Measurements from ENCODE around the gene TNFAIP2.

The TNFAIP2 gene

GRCh38 chr14:103146141-103146709 lies 23.0 kb downstream of the TNFAIP2 start:
- Histone ChIP-seq H3K4me3 (ENCODE audit: low read depth, low read length, poor library complexity, severe bottlenecking) (no peak overlapping the region), H2AFZ (ENCODE audit: low read length) (no peak overlapping the region), H3K79me2 (ENCODE audit: insufficient read depth, low read length) (no peaks in the 10 kb centered on the region), H3K27me3 (ENCODE audit: insufficient read depth, low read length) (peaks cover 2% of the 10 kb centered on the region; the same call in 1 of the 2 replicates), H3F3A (ENCODE audit: insufficient read depth, low read length) (no peaks in the 10 kb centered on the region), H3K27ac (ENCODE audit: low read depth, low read length, poor library complexity, severe bottlenecking) (no peak overlapping the region), H3K36me3 (ENCODE audit: insufficient read depth, low read length) (no peaks in the 10 kb centered on the region), H3K9ac (ENCODE audit: low read length) (no peak overlapping the region), H4K20me1 (ENCODE audit: insufficient read depth, low read length) (no peaks in the 10 kb centered on the region), H3K9me3 (ENCODE audit: low read length) (no peaks in the 10 kb centered on the region), H3K9me2 (ENCODE audit: low read depth, low read length) (no peaks in the 10 kb centered on the region), H3K4me2 (ENCODE audit: low read length) (no peak overlapping the region), H3K4me1 (ENCODE audit: insufficient read depth, low read length, severe bottlenecking) (peaks cover 14% of the 10 kb centered on the region)
- TF ChIP-seq CTCF (IDR thresholded peaks at IDR 0.05; ENCODE audit: low read length) (no peak), EZH2 (IDR thresholded peaks at IDR 0.05; ENCODE audit: borderline replicate concordance, low read length) (no peak)

- H3K4me1 ChIP-seq (ENCODE audit: insufficient read depth, low read length, severe bottlenecking): no peaks in the 10 kb centered on the region
- no peak overlapping the region for H3K9ac ChIP-seq (ENCODE audit: low read length)
- no peaks in the 10 kb centered on the region for H3F3A ChIP-seq (ENCODE audit: insufficient read depth, low read length)
- H3K27me3 ChIP-seq (ENCODE audit: insufficient read depth, low read length): peaks cover 12% of the 10 kb centered on the region; the same call in 1 of the 2 replicates
- TF ChIP-seq CTCF (IDR thresholded peaks at IDR 0.05; ENCODE audit: low read length): no peak
- TF ChIP-seq EZH2 (IDR thresholded peaks at IDR 0.05; ENCODE audit: borderline replicate concordance, low read length): no peak
- H3K9me3 ChIP-seq (ENCODE audit: low read length): no peaks in the 10 kb centered on the region
- H3K4me2 ChIP-seq (ENCODE audit: low read length): no peak overlapping the region
- H4K20me1 ChIP-seq (ENCODE audit: insufficient read depth, low read length): no peaks in the 10 kb centered on the region
- no peaks in the 10 kb centered on the region for H3K36me3 ChIP-seq (ENCODE audit: insufficient read depth, low read length)
- H3K79me2 ChIP-seq (ENCODE audit: insufficient read depth, low read length): no peaks in the 10 kb centered on the region
- H3K27ac ChIP-seq (ENCODE audit: low read depth, low read length, poor library complexity, severe bottlenecking): no peak overlapping the region
- no peak overlapping the region for H2AFZ ChIP-seq (ENCODE audit: low read length)
- no peaks in the 10 kb centered on the region for H3K9me2 ChIP-seq (ENCODE audit: low read depth, low read length)
- no peak overlapping the region for H3K4me3 ChIP-seq (ENCODE audit: low read depth, low read length, poor library complexity, severe bottlenecking)
Measured at GRCh38 chr14:103149351-103150237, 26.3 kb downstream of the TNFAIP2 start.

- H3K36me3 ChIP-seq (ENCODE audit: insufficient read depth, low read length): no peaks in the 10 kb centered on the region
- no peaks in the 10 kb centered on the region for H4K20me1 ChIP-seq (ENCODE audit: insufficient read depth, low read length)
- H3K4me3 ChIP-seq (ENCODE audit: low read depth, low read length, poor library complexity, severe bottlenecking): no peak overlapping the region
- H3K4me1 ChIP-seq (ENCODE audit: insufficient read depth, low read length, severe bottlenecking): no peaks in the 10 kb centered on the region
- no peaks in the 10 kb centered on the region for H3K9me2 ChIP-seq (ENCODE audit: low read depth, low read length)
- no peaks in the 10 kb centered on the region for H3K9me3 ChIP-seq (ENCODE audit: low read length)
- H3K4me2 ChIP-seq (ENCODE audit: low read length): no peak overlapping the region
- no peak overlapping the region for H2AFZ ChIP-seq (ENCODE audit: low read length)
- H3K27ac ChIP-seq (ENCODE audit: low read depth, low read length, poor library complexity, severe bottlenecking): no peak overlapping the region
- no peaks in the 10 kb centered on the region for H3F3A ChIP-seq (ENCODE audit: insufficient read depth, low read length)
- H3K79me2 ChIP-seq (ENCODE audit: insufficient read depth, low read length): no peaks in the 10 kb centered on the region
- no peak overlapping the region for H3K9ac ChIP-seq (ENCODE audit: low read length)
- peaks cover 12% of the 10 kb centered on the region; the same call in 1 of the 2 replicates for H3K27me3 ChIP-seq (ENCODE audit: insufficient read depth, low read length)
- TF ChIP-seq CTCF (IDR thresholded peaks at IDR 0.05; ENCODE audit: low read length): no peak
- no peak for TF ChIP-seq EZH2 (IDR thresholded peaks at IDR 0.05; ENCODE audit: borderline replicate concordance, low read length)
Measured at GRCh38 chr14:103151270-103151945, 28.1 kb downstream of the TNFAIP2 start.

Measured in OCI-LY1 (cell line).